CD8-positive, alpha-beta memory T cell (primary cell): Measurements from ENCODE around the gene ZNF552. TPM values are rescaled to one million over a fixed set of nuclear protein-coding genes. Genes with fewer than 3 reads are reported as not detected.
"Not testable (repeated sequence)": the region's sequence is repeated elsewhere in the genome, so short reads cannot be mapped to it uniquely, and the experiment has no call there.

Experiments used
- CTCF ChIA-PET: fragments of 350-600 bp; sonication (Branson Sonifier 250); formaldehyde crosslinking; loops from one replicate; lab custom pipeline; 2021; ENCODE audit warnings: antibody characterized with exemption; lab: Charles Lee
- POLR2A ChIA-PET: fragments of 350-600 bp; sonication (Branson Sonifier 250); formaldehyde crosslinking; loops from one replicate; lab custom pipeline; 2021; ENCODE audit warnings: antibody characterized with exemption; lab: Charles Lee
- DNase-seq, 5 donors: peaks; one replicate each; pipeline versions ENCODE4 v3.0.0 to v3.0.0-alpha.2; 2020 to 2022; ENCODE audit warnings: mixed read lengths in 1 of 5
- H3K27ac ChIP-seq: one replicate; pipeline ENCODE4 v1.7.0; 2013; ENCODE audit warnings: low read depth, mild to moderate bottlenecking, low read length, moderate library complexity
- H3K27me3 ChIP-seq: 2 replicates; pipeline ENCODE4 v1.7.0; 2013; ENCODE audit warnings: low read length, mild to moderate bottlenecking; ENCODE audit not compliant: insufficient read depth, poor library complexity, severe bottlenecking
- H3K36me3 ChIP-seq: 2 replicates; pipeline ENCODE4 v1.7.0; 2013; ENCODE audit warnings: mild to moderate bottlenecking, low read length, moderate library complexity; ENCODE audit not compliant: insufficient read depth
- H3K4me1 ChIP-seq: 2 replicates; pipeline ENCODE4 v1.7.0; 2013; ENCODE audit warnings: mild to moderate bottlenecking, low read length, moderate library complexity; ENCODE audit not compliant: insufficient read depth
- H3K4me3 ChIP-seq: 2 replicates; pipeline ENCODE4 v1.7.0; 2013; ENCODE audit warnings: mild to moderate bottlenecking, low read length
- H3K9me3 ChIP-seq: 2 replicates; pipeline ENCODE4 v1.7.0; 2013; ENCODE audit warnings: mild to moderate bottlenecking, low read length
- H3K27ac Mint-ChIP-seq, 8 donors: one replicate each; pipeline ENCODE4 v1.8.0; 2020 to 2021; ENCODE audit warnings: mixed read lengths in 8 of 8, mild to moderate bottlenecking in 6 of 8, inconsistent platforms in 3 of 8, moderate library complexity in 3 of 8
- H3K27me3 Mint-ChIP-seq, 2 donors: one replicate each; pipeline ENCODE4 v1.8.0; 2020 to 2021; ENCODE audit warnings: mixed read lengths in 2 of 2, mild to moderate bottlenecking in 1 of 2, moderate library complexity in 1 of 2
- H3K36me3 Mint-ChIP-seq, 3 donors: one replicate each; pipeline ENCODE4 v1.8.0; 2020 to 2021; ENCODE audit warnings: mixed read lengths in 3 of 3, inconsistent platforms in 1 of 3, mild to moderate bottlenecking in 1 of 3
- H3K4me1 Mint-ChIP-seq, 3 donors: one replicate each; pipeline ENCODE4 v1.8.0; 2020 to 2021; ENCODE audit warnings: mixed read lengths in 3 of 3, inconsistent platforms in 1 of 3, mild to moderate bottlenecking in 1 of 3
- H3K4me3 Mint-ChIP-seq, 7 donors: one replicate each; pipeline ENCODE4 v1.8.0; 2020 to 2021; ENCODE audit warnings: mixed read lengths in 7 of 7, mild to moderate bottlenecking in 6 of 7, moderate library complexity in 4 of 7, inconsistent platforms in 2 of 7
- H3K9me3 Mint-ChIP-seq, 5 donors: one replicate each; pipeline ENCODE4 v1.8.0; 2020 to 2022; ENCODE audit warnings: mixed read lengths in 5 of 5, mild to moderate bottlenecking in 3 of 5, moderate library complexity in 2 of 5, inconsistent platforms in 1 of 5
- polyA plus RNA-seq: library from polyadenylated mRNA; unstranded; fragments of 300-500 nt; fragmentation: Illumina TruSeq; gene quantifications from one replicate; pipeline ENCODE4 v1.2.3, GENCODE V29; 2021
- total RNA-seq, 2 experiments: library from RNA; stranded (reverse); gene quantifications; one replicate each; pipeline ENCODE4 v1.2.3, GENCODE V29; 2021

ZNF552 gene
- 10 to 100 TPM in 1 of 2 experiments, 1 to 10 TPM in 1; 7.2 to 10.6 TPM for total RNA-seq
- 11.3 TPM for polyA plus RNA-seq

GRCh38 chr19:57814505-57815246, at the start of gene ZNF552:
TSS of gene ZNF552 (minus strand) at chr19:57814913. CDS start at chr19:57814743, 170 bp downstream.
- H3K4me3 Mint-ChIP-seq, result peak within 1 kb of the TSS; percentile 94 to 98 (median 96)

GRCh38 chr19:57862351-57862750, 47.6 kb upstream of the ZNF552 start:
- H3K27me3 ChIP-seq, H3K4me3 Mint-ChIP-seq, H3K27ac Mint-ChIP-seq, H3K27me3 Mint-ChIP-seq, H3K4me3 ChIP-seq, POLR2A ChIA-PET, CTCF ChIA-PET, H3K4me1 Mint-ChIP-seq, H3K4me1 ChIP-seq, DNase-seq, H3K27ac ChIP-seq: not testable (repeated sequence)
- Histone ChIP-seq H3K36me3 (peaks cover 71% of the 10 kb centered on the region), H3K9me3 (peaks cover 24% of the 10 kb centered on the region)
- Mint-ChIP-seq H3K9me3 (peaks cover 0 to 83% (median 61%) of the 10 kb centered on the region in 5 donors), H3K36me3 (peaks cover 39 to 84% (median 83%) of the 10 kb centered on the region in 3 donors)

More at GRCh38 chr19:57814505-57815246, at the start of gene ZNF552:
- H3K36me3 Mint-ChIP-seq, result peaks cover 4 to 32% (median 8%) of the 10 kb centered on the region in 3 donors
- peaks cover 39 to 58% (median 43%) of the 10 kb centered on the region in 3 donors for H3K4me1 Mint-ChIP-seq
- ChIA-PET CTCF (no interaction called here), POLR2A (interaction anchor here (0.6 to 1.4 kb wide), 5 partner anchors 29 to 133 kb away, joined by 3 to 6 read pairs (median 4); partner anchors contain the start of genes ZNF154, ZNF417, ZNF551 and ZNF586)
- H3K27me3 Mint-ChIP-seq, result peaks cover 0 to 1% of the 10 kb centered on the region in 2 donors
- H3K4me3 ChIP-seq, result peak within 1 kb of the TSS; percentile 91
- peak; percentile 68 to 84 (median 75) for DNase-seq
- peak within 1 kb of the TSS; percentile 78 for H3K27ac ChIP-seq
- H3K9me3 ChIP-seq, result no peaks in the 10 kb centered on the region
- peak within 1 kb of the TSS; percentile 87 to 98 (median 95) for H3K27ac Mint-ChIP-seq
- no peaks in the 10 kb centered on the region for H3K9me3 Mint-ChIP-seq
- H3K36me3 ChIP-seq, result no peaks in the 10 kb centered on the region
- peaks cover 27% of the 10 kb centered on the region for H3K4me1 ChIP-seq
- H3K27me3 ChIP-seq, result no peaks in the 10 kb centered on the region

GRCh38 chr19:57854117-57854516, 39.4 kb upstream of the ZNF552 start:
- DNase-seq, H3K4me3 Mint-ChIP-seq, H3K27ac ChIP-seq, H3K27me3 ChIP-seq, H3K4me3 ChIP-seq, H3K27ac Mint-ChIP-seq, CTCF ChIA-PET, H3K36me3 ChIP-seq, H3K9me3 ChIP-seq, H3K27me3 Mint-ChIP-seq, POLR2A ChIA-PET: not testable (repeated sequence)
- peaks cover 16% of the 10 kb centered on the region for H3K4me1 ChIP-seq
- Mint-ChIP-seq H3K9me3 (peaks cover 0 to 35% (median 22%) of the 10 kb centered on the region in 5 donors), H3K4me1 (peaks cover 27 to 45% (median 34%) of the 10 kb centered on the region in 3 donors), H3K36me3 (peaks cover 31 to 68% (median 52%) of the 10 kb centered on the region in 3 donors)

GRCh38 chr19:57851812-57852603, 37.3 kb upstream of the ZNF552 start:
- H3K27ac ChIP-seq, H3K27me3 ChIP-seq, DNase-seq, H3K9me3 ChIP-seq, H3K4me3 ChIP-seq, H3K27me3 Mint-ChIP-seq, H3K36me3 ChIP-seq: not testable (repeated sequence)
- ChIA-PET CTCF (interaction anchor here (0.7 kb wide), 1 partner anchor 429 kb away, joined by 3 read pairs; no protein-coding TSS in a partner anchor), POLR2A (interaction anchor here (0.6 kb wide), 2 partner anchors 14 to 1537 kb away, joined by 6 to 7 read pairs; partner anchors contain the start of gene ZSCAN5A)
- H3K4me1 ChIP-seq, result peaks cover 16% of the 10 kb centered on the region
- Mint-ChIP-seq H3K9me3 (peaks cover 0 to 22% (median 9%) of the 10 kb centered on the region in 5 donors), H3K4me1 (peaks cover 27 to 40% (median 38%) of the 10 kb centered on the region in 3 donors), H3K27ac (peak overlapping the region in 7 of 8 donors; percentile 19 to 72 (median 36)), H3K36me3 (peaks cover 24 to 53% (median 38%) of the 10 kb centered on the region in 3 donors), H3K4me3 (peak overlapping the region in 4 of 7 donors; percentile 40 to 54 (median 44))

- CTCF ChIA-PET, result no interaction called here
- Histone ChIP-seq H3K4me3 (peak overlapping the region; percentile 87), H3K27ac (peak overlapping the region; percentile 90)
Observed at GRCh38 chr19:57850553-57851017, 35.9 kb upstream of the ZNF552 start.

GRCh38 chr19:57849666-57850473, 35.2 kb upstream of the ZNF552 start, which contains the start of gene ZNF587:
TSS of gene ZNF587 (plus strand) at chr19:57849859. CDS start at chr19:57850039, 180 bp downstream.
- H3K36me3 ChIP-seq, H3K9me3 ChIP-seq, H3K27me3 ChIP-seq, H3K27me3 Mint-ChIP-seq, H3K9me3 Mint-ChIP-seq, CTCF ChIA-PET: not testable (repeated sequence)
- H3K4me3 ChIP-seq, result peak within 1 kb of the TSS; percentile 87
- peak within 1 kb of the TSS; percentile 90 for H3K27ac ChIP-seq
- Mint-ChIP-seq H3K36me3 (peaks cover 16 to 43% (median 18%) of the 10 kb centered on the region in 3 donors), H3K4me3 (peak within 1 kb of the TSS; percentile 91 to 99 (median 95)), H3K4me1 (peaks cover 27 to 39% (median 38%) of the 10 kb centered on the region in 3 donors), H3K27ac (peak within 1 kb of the TSS; percentile 93 to 98 (median 96))
- peak; percentile 74 to 91 (median 84) for DNase-seq
- peaks cover 16% of the 10 kb centered on the region for H3K4me1 ChIP-seq
- POLR2A ChIA-PET, result interaction anchor here (0.8 to 1.1 kb wide), 5 partner anchors 31 to 460 kb away, joined by 3 to 8 read pairs (median 3); partner anchors contain the start of genes ZIK1, ZNF154, ZNF417 and ZNF548

More at GRCh38 chr19:57850553-57851017, 35.9 kb upstream of the ZNF552 start:
- Histone ChIP-seq H3K27me3 (no peaks in the 10 kb centered on the region), H3K9me3 (no peaks in the 10 kb centered on the region), H3K36me3 (peaks cover 3% of the 10 kb centered on the region), H3K4me1 (peaks cover 16% of the 10 kb centered on the region)
- DNase-seq, result no peak
- Mint-ChIP-seq H3K4me3 (peak overlapping the region; percentile 91 to 99 (median 95)), H3K27me3 (no peaks in the 10 kb centered on the region), H3K27ac (peak overlapping the region; percentile 93 to 98 (median 96)), H3K36me3 (peaks cover 19 to 42% (median 24%) of the 10 kb centered on the region in 3 donors), H3K9me3 (peaks cover 0 to 12% (median 6%) of the 10 kb centered on the region in 5 donors), H3K4me1 (peaks cover 27 to 39% (median 38%) of the 10 kb centered on the region in 3 donors)
- POLR2A ChIA-PET, result interaction anchor here (1.1 kb wide), 1 partner anchor 266 kb away, joined by 3 read pairs; the partner anchor contains the start of gene ZIK1
